ENCODE results near the gene KRTAP10-3. TPM values are rescaled to one million over a fixed set of nuclear protein-coding genes. Genes with fewer than 3 reads are reported as not detected.

Gene KRTAP10-3, protein sequence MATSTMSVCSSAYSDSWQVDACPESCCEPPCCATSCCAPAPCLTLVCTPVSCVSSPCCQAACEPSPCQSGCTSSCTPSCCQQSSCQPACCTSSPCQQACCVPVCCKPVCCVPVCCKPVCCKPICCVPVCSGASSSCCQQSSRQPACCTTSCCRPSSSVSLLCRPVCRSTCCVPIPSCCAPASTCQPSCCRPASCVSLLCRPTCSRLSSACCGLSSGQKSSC
- not detected in 2 replicates for total RNA-seq (2016; rRNA removed; fragmentation: Illumina TruSeq; extraction: Trizol)
- not detected in 2 replicates for total RNA-seq (2016; cell fraction: cytosol; rRNA removed; fragmentation: Illumina TruSeq; extraction: Trizol; ENCODE audit: low read depth)
- not detected in 2 replicates for total RNA-seq (2016; cell fraction: insoluble cytoplasmic fraction; rRNA removed; fragmentation: Illumina TruSeq; extraction: Trizol)
- total RNA-seq (2016; cell fraction: membrane; rRNA removed; fragmentation: Illumina TruSeq; extraction: Trizol): not detected in 2 replicates
- total RNA-seq (2016; cell fraction: nucleus; rRNA removed; fragmentation: Illumina TruSeq; extraction: Trizol): not detected in 2 replicates
- polyA plus RNA-seq (2011; rRNA removed): not detected in 2 replicates
- not detected in 2 replicates for polyA plus RNA-seq (2011; cell fraction: cytosol; rRNA removed)
- not detected in 2 replicates for polyA plus RNA-seq (2011; cell fraction: nucleus; rRNA removed)
- not detected in 2 replicates for polyA plus RNA-seq (2012)
- polyA plus RNA-seq (2016; cell fraction: cytosol; fragmentation: Illumina TruSeq; extraction: Trizol; ENCODE audit: low read depth): not detected in 2 replicates
- not detected in 2 replicates for polyA plus RNA-seq (2016; cell fraction: insoluble cytoplasmic fraction; fragmentation: Illumina TruSeq; extraction: Trizol; ENCODE audit: low read depth)
- polyA plus RNA-seq (2016; cell fraction: membrane; fragmentation: Illumina TruSeq; extraction: Trizol; ENCODE audit: low read depth): not detected in 2 replicates
- not detected in 2 replicates for polyA plus RNA-seq (2016; cell fraction: nucleus; fragmentation: Illumina TruSeq; extraction: Trizol; ENCODE audit: insufficient read depth, low read depth)
- not detected in 2 replicates for polyA minus RNA-seq (2011; rRNA and poly(A)+ RNA removed; ENCODE audit: low replicate concordance)
- polyA minus RNA-seq (2011; cell fraction: cytosol; rRNA and poly(A)+ RNA removed): not detected in 2 replicates
- polyA minus RNA-seq (2011; cell fraction: nucleus; rRNA and poly(A)+ RNA removed): not detected in 2 replicates
- not detected for Bru-seq, nascent RNA
- BruChase-seq, experiment 1, labeled RNA remaining after a 6-hour chase: not detected
- not detected for BruChase-seq, experiment 2, labeled RNA remaining after a 2-hour chase
- long read RNA-seq, experiment 1: 0 reads
- long read RNA-seq, experiment 2: 0 reads

DNA sequence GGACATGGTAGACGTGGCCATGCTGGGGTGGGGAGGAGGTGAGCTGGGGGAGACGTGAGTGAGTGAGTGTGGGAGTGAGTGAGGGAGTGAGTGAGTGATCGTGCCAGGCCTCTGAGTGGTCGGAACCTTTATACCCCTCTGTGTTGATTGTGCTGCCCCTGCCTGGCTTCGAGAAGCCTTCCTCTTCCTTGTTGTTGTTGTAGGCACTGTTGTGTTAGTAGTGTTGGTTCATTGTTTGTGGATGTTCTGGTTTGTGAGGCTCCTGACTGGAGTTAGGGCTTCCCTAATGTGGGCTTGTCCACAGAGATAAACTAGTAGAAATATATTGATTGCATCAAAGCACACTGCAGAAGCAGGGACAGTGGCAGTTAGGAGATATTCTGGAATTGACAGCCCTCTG lies at the start of gene KRTAP10-3:
Gene KRTAP10-3 (minus strand): TSS at position 101 of the 400 bp plus-strand sequence. CDS start 80 bp downstream, at position 21.
- no peak within 1 kb of the TSS for H3K4me2 ChIP-seq (ENCODE audit: low read depth, low read length)
- H3K27me3 ChIP-seq (ENCODE audit: control insufficient read depth in 1 of 2, insufficient read depth in 2 of 2, low read length in 2 of 2): peaks cover 0 to 11% of the 10 kb centered on the region in 2 experiments; a peak in 2 of 5 replicates
- H4K20me1 ChIP-seq (ENCODE audit: insufficient read depth, low read length): no peaks in the 10 kb centered on the region
- H3K4me3 ChIP-seq (replicated peaks in 1 of 3; ENCODE audit: insufficient read depth in 1 of 3, low read depth in 2 of 3, low read length in 3 of 3): no peak within 1 kb of the TSS
- H3K9me3 ChIP-seq (ENCODE audit: low read length): no peaks in the 10 kb centered on the region
- H3K79me2 ChIP-seq (ENCODE audit: insufficient read depth, low read length): no peaks in the 10 kb centered on the region
- H3K4me1 ChIP-seq (ENCODE audit: insufficient read depth, low read length): no peaks in the 10 kb centered on the region
- H3K36me3 ChIP-seq (replicated peaks in 1 of 2; ENCODE audit: control insufficient read depth in 1 of 2, insufficient read depth in 2 of 2, low read length in 2 of 2): no peaks in the 10 kb centered on the region
- no TSS peak for BruUV-seq (replicated peaks)
- no peak within 1 kb of the TSS for H2AFZ ChIP-seq (ENCODE audit: low read length)
- CTCF ChIA-PET (ENCODE audit: low intra/inter-chr PET ratio, low total read pairs): no interaction called here
- in situ Hi-C loops (cut with HindIII; ENCODE audit: extremely low pct_ligation_motif_present, low pct_unique_long_range_greater_than_20kb) (no loop called here), intact Hi-C loops (cut with micrococcal nuclease; ENCODE audit: unreplicated experiment) (no loop called here)
- TF ChIP-seq MIER3 (CRISPR knock-in tag; IDR thresholded peaks at IDR 0.05; ENCODE audit: borderline replicate concordance): no peak
- TF ChIP-seq ZNF547 (CRISPR knock-in tag; IDR thresholded peaks at IDR 0.05): no peak
- no peak for TF ChIP-seq DR1 (CRISPR knock-in tag; IDR thresholded peaks at IDR 0.05)
- no peak for TF ChIP-seq KLF11 (CRISPR knock-in tag; IDR thresholded peaks at IDR 0.05)
- TF ChIP-seq, protein P1, sequence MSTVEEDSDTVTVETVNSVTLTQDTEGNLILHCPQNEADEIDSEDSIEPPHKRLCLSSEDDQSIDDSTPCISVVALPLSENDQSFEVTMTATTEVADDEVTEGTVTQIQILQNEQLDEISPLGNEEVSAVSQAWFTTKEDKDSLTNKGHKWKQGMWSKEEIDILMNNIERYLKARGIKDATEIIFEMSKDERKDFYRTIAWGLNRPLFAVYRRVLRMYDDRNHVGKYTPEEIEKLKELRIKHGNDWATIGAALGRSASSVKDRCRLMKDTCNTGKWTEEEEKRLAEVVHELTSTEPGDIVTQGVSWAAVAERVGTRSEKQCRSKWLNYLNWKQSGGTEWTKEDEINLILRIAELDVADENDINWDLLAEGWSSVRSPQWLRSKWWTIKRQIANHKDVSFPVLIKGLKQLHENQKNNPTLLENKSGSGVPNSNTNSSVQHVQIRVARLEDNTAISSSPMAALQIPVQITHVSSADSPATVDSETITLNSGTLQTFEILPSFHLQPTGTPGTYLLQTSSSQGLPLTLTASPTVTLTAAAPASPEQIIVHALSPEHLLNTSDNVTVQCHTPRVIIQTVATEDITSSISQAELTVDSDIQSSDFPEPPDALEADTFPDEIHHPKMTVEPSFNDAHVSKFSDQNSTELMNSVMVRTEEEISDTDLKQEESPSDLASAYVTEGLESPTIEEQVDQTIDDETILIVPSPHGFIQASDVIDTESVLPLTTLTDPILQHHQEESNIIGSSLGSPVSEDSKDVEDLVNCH (CRISPR knock-in tag; IDR thresholded peaks at IDR 0.05): no peak
- TF ChIP-seq SRSF1 (optimal IDR thresholded peaks at IDR 0.05; ENCODE audit: low read depth, low read length): no peak
- TF ChIP-seq, protein P2, sequence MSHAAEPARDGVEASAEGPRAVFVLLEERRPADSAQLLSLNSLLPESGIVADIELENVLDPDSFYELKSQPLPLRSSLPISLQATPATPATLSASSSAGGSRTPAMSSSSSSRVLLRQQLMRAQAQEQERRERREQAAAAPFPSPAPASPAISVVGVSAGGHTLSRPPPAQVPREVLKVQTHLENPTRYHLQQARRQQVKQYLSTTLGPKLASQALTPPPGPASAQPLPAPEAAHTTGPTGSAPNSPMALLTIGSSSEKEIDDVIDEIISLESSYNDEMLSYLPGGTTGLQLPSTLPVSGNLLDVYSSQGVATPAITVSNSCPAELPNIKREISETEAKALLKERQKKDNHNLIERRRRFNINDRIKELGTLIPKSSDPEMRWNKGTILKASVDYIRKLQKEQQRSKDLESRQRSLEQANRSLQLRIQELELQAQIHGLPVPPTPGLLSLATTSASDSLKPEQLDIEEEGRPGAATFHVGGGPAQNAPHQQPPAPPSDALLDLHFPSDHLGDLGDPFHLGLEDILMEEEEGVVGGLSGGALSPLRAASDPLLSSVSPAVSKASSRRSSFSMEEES (CRISPR knock-in tag; IDR thresholded peaks at IDR 0.05): no peak
- no peak for TF ChIP-seq ZNF383 (CRISPR knock-in tag; IDR thresholded peaks at IDR 0.05; ENCODE audit: borderline replicate concordance)
- no peak for TF ChIP-seq HMG20A (CRISPR knock-in tag; IDR thresholded peaks at IDR 0.05; ENCODE audit: borderline replicate concordance)
- no peak for TF ChIP-seq ZMYM4 (CRISPR knock-in tag; IDR thresholded peaks at IDR 0.05)
- H3K9ac ChIP-seq (ENCODE audit: insufficient read depth, low read depth, low read length): no peak within 1 kb of the TSS
- 31% methylated on average over 5 of the region's 5 CpGs for WGBS (ENCODE audit: low lambda C conversion rate)
- no peak for DNase-seq (ENCODE audit: low spot score)
- no peak for ATAC-seq
- FAIRE-seq: no peak
- H3K27ac ChIP-seq (ENCODE audit: extremely low read length, insufficient read depth, low read length): no peak within 1 kb of the TSS
- POLR2A ChIA-PET: no interaction called here
